Measurements from ENCODE around the gene SLC51A.

The SLC51A gene

GRCh38 chr3:196219970-196220311 is 3.6 kb downstream of the SLC51A start:
- H3K27ac ChIP-seq, result peak overlapping the region; percentile 93
- H3K27me3 ChIP-seq, result no peaks in the 10 kb centered on the region
- peak overlapping the region; percentile 58 to 64 for H3K4me3 ChIP-seq (ENCODE audit: low read depth in 1 of 2, low read length in 1 of 2)
- H3K4me1 ChIP-seq (ENCODE audit: control insufficient read depth in 1 of 2, insufficient read depth in 1 of 2, low read depth in 1 of 2, low read length in 1 of 2), result peaks cover 72% of the 10 kb centered on the region in 2 experiments
- TF ChIP-seq CTCF (IDR thresholded peaks at IDR 0.05), result no peak
- no peaks in the 10 kb centered on the region for H3K9me3 ChIP-seq
- H3K36me3 ChIP-seq, result no peaks in the 10 kb centered on the region

- H3K9me3 ChIP-seq, result no peaks in the 10 kb centered on the region
- H3K36me3 ChIP-seq, result no peaks in the 10 kb centered on the region
- peak overlapping the region; percentile 93 for H3K27ac ChIP-seq
- peak overlapping the region; percentile 58 to 64 for H3K4me3 ChIP-seq (ENCODE audit: low read depth in 1 of 2, low read length in 1 of 2)
- no peak for TF ChIP-seq CTCF (IDR thresholded peaks at IDR 0.05)
- H3K4me1 ChIP-seq (ENCODE audit: control insufficient read depth in 1 of 2, insufficient read depth in 1 of 2, low read depth in 1 of 2, low read length in 1 of 2), result peaks cover 71 to 72% of the 10 kb centered on the region in 2 experiments
- no peaks in the 10 kb centered on the region for H3K27me3 ChIP-seq
These were observed 4.3 kb downstream of the SLC51A start for GRCh38 chr3:196220587-196220986.

- Histone ChIP-seq H3K27ac (peak overlapping the region; percentile 93), H3K4me3 (ENCODE audit: low read depth in 1 of 2, low read length in 1 of 2) (peak overlapping the region; percentile 58 to 64), H3K4me1 (ENCODE audit: control insufficient read depth in 1 of 2, insufficient read depth in 1 of 2, low read depth in 1 of 2, low read length in 1 of 2) (peaks cover 67 to 68% of the 10 kb centered on the region in 2 experiments), H3K36me3 (no peaks in the 10 kb centered on the region), H3K27me3 (no peaks in the 10 kb centered on the region), H3K9me3 (no peaks in the 10 kb centered on the region)
- TF ChIP-seq CTCF (IDR thresholded peaks at IDR 0.05), result no peak
These were observed 4.7 kb downstream of the SLC51A start for GRCh38 chr3:196220991-196221390.

- H3K4me3 ChIP-seq (ENCODE audit: low read depth in 1 of 2, low read length in 1 of 2), result no peak overlapping the region
- no peaks in the 10 kb centered on the region for H3K27me3 ChIP-seq
- no peaks in the 10 kb centered on the region for H3K9me3 ChIP-seq
- peak overlapping the region; percentile 39 for H3K27ac ChIP-seq
- H3K36me3 ChIP-seq, result peaks cover 4% of the 10 kb centered on the region
- TF ChIP-seq CTCF (IDR thresholded peaks at IDR 0.05), result no peak
- peaks cover 60 to 63% of the 10 kb centered on the region in 2 experiments for H3K4me1 ChIP-seq (ENCODE audit: control insufficient read depth in 1 of 2, insufficient read depth in 1 of 2, low read depth in 1 of 2, low read length in 1 of 2)
These were observed 6.7 kb downstream of the SLC51A start for GRCh38 chr3:196222876-196223595.

GRCh38 chr3:196225086-196225485 is 8.8 kb downstream of the SLC51A start:
- no peak for TF ChIP-seq CTCF (IDR thresholded peaks at IDR 0.05)
- no peak overlapping the region for H3K27ac ChIP-seq
- H3K27me3 ChIP-seq, result no peaks in the 10 kb centered on the region
- no peak overlapping the region for H3K4me3 ChIP-seq (ENCODE audit: low read depth in 1 of 2, low read length in 1 of 2)
- peaks cover 4% of the 10 kb centered on the region for H3K36me3 ChIP-seq
- no peaks in the 10 kb centered on the region for H3K9me3 ChIP-seq
- peaks cover 45 to 46% of the 10 kb centered on the region in 2 experiments for H3K4me1 ChIP-seq (ENCODE audit: control insufficient read depth in 1 of 2, insufficient read depth in 1 of 2, low read depth in 1 of 2, low read length in 1 of 2)
